ENCODE results near the gene APBB2. TPM values are rescaled to one million over a fixed set of nuclear protein-coding genes. Genes with fewer than 3 reads are reported as not detected.

Gene APBB2
- total and polyA plus RNA-seq, 2 of the 8 experiments (the other 6 are each of a cell fraction or from before 2014, with no cell fraction given), result 58.7 to 59.4 TPM

DNA sequence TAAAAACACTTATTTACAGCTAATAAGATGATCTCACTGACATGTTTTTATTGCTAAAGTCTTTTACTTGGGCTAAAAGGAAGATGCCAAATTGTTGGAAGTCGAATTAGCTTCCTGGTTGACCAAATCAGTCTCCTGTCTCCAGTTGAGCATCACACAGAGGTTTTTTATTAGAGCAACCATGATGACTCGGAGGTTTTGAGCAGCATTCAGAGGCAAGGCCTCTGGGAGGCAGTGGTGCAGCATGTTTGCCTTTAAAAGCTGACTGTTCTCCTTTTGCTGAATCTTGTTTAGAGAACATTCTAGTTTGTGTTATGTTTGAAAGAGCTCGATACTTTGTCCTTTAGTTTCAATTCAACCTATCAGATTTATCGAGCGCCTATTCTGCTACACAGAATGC is 44.4 kb upstream of the APBB2 start:
- Histone ChIP-seq H3K79me2 (ENCODE audit: control insufficient read depth in 1 of 2, insufficient read depth in 2 of 2, low read length in 2 of 2) (peaks cover 0 to 41% of the 10 kb centered on the region in 2 experiments; a peak in 2 of 4 replicates), H4K20me1 (replicated peaks in 1 of 2; ENCODE audit: control insufficient read depth in 1 of 2, insufficient read depth in 2 of 2, low read length in 2 of 2) (peaks cover 7 to 10% of the 10 kb centered on the region in 2 experiments), H3K79me1 (ENCODE audit: low read depth, low read length) (peaks cover 3% of the 10 kb centered on the region), H2AFZ (ENCODE audit: low read length) (no peak overlapping the region), H3K4me3 (ENCODE audit: extremely low read depth in 1 of 4, insufficient read depth in 2 of 4, low read depth in 3 of 4, low read length in 4 of 4) (peak overlapping the region in 3 of 4 experiments; percentile 87 to 97 (median 91); a peak in 5 of 8 replicates), H3K4ac (replicated peaks; ENCODE audit: insufficient read length, low read depth, low read length) (no peak overlapping the region), H2BK120ac (replicated peaks; ENCODE audit: low read depth, low read length) (no peak overlapping the region), H4K8ac (ENCODE audit: extremely low read depth, insufficient read depth, low read length) (no peak overlapping the region), H3K23me2 (ENCODE audit: low read depth, low read length) (peaks cover 9% of the 10 kb centered on the region), H3K9me3 (ENCODE audit: insufficient read depth in 2 of 2, low read depth in 1 of 2, low read length in 1 of 2) (no peaks in the 10 kb centered on the region), H3K4me1 (replicated peaks in 1 of 4; ENCODE audit: control insufficient read depth in 3 of 4, insufficient read depth in 4 of 4, low read length in 3 of 4) (peaks cover 2 to 8% (median 4%) of the 10 kb centered on the region in 4 experiments; a peak in 6 of 7 replicates), H3K18ac (ENCODE audit: extremely low read depth, low read length) (no peak overlapping the region), H3K27me3 (replicated peaks in 1 of 4; ENCODE audit: control insufficient read depth in 3 of 4, extremely low read depth in 1 of 4, insufficient read depth in 3 of 4, low read length in 3 of 4) (no peaks in the 10 kb centered on the region), H2BK12ac (ENCODE audit: low read depth, low read length) (no peak overlapping the region), H4K91ac (replicated peaks; ENCODE audit: insufficient read length, low read length) (no peak overlapping the region), H3K36me3 (ENCODE audit: control insufficient read depth in 2 of 4, insufficient read depth in 4 of 4, low read length in 3 of 4) (peaks cover 37 to 57% (median 51%) of the 10 kb centered on the region in 4 experiments), H3K23ac (ENCODE audit: insufficient read length) (no peak overlapping the region), H3K27ac (ENCODE audit: low read depth, low read length) (no peak overlapping the region), H2BK5ac (ENCODE audit: low read depth, low read length) (no peak overlapping the region), H3K4me2 (ENCODE audit: insufficient read depth in 1 of 2, low read depth in 2 of 2, low read length in 2 of 2) (peak overlapping the region; percentile 76 to 80), H3K56ac (replicated peaks; ENCODE audit: insufficient read length, low read depth, low read length) (no peak overlapping the region), H2AK5ac (ENCODE audit: low read depth, low read length) (no peak overlapping the region), H3K14ac (ENCODE audit: insufficient read length) (no peak overlapping the region), H4K5ac (ENCODE audit: insufficient read length, low read depth, low read length) (no peak overlapping the region), H3K9ac (replicated peaks in 1 of 4; ENCODE audit: extremely low read depth in 1 of 4, low read depth in 3 of 4, low read length in 3 of 4) (no peak overlapping the region), H2BK20ac (ENCODE audit: low read length) (no peak overlapping the region), H2BK15ac (ENCODE audit: low read length) (no peak overlapping the region)
- CTCF ChIA-PET (ENCODE audit: partially characterized antibody), result interaction anchor here (0.7 to 4.8 kb wide), 21 partner anchors 10 to 464 kb away, joined by 3 to 18 read pairs (median 3); no protein-coding TSS in a partner anchor
- POLR2A ChIA-PET (ENCODE audit: partially characterized antibody), result interaction anchor here (0.6 to 8.6 kb wide), 27 partner anchors 8 to 1735 kb away, joined by 3 to 150 read pairs (median 4); partner anchors contain the start of gene APBB2
- no peak for DNase-seq (ENCODE audit: low read depth in 1 of 2, low spot score in 2 of 2)
- 86% methylated on average over 5 of the region's 5 CpGs; no CpG with 5 or more reads in 1 of the 2 experiments for WGBS, 2 experiments (ENCODE audit: extremely low coverage in 1 of 2, insufficient coverage in 1 of 2, insufficient read length in 1 of 2, insufficient replicate concordance in 2 of 2, low coverage in 1 of 2, low lambda C conversion rate in 2 of 2, missing lambda C conversion rate in 1 of 2)
- peak; percentile 84 for FAIRE-seq
- TF ChIP-seq YY1 (IDR thresholded peaks at IDR 0.05; ENCODE audit: low read depth, low read length) (peak; percentile 66), KDM1A (IDR thresholded peaks at IDR 0.05; ENCODE audit: borderline replicate concordance, low read length) (no peak), BACH1 (IDR thresholded peaks at IDR 0.05; ENCODE audit: low read length) (peak; percentile 99), POLR2AphosphoS5 (IDR thresholded peaks at IDR 0.05; ENCODE audit: low read depth, low read length) (0 out of 2 replicates have a peak, but pooled peaks have one; percentile 26), NRF1 (IDR thresholded peaks at IDR 0.05; ENCODE audit: low read depth, low read length) (no peak), CEBPB (IDR thresholded peaks at IDR 0.05; ENCODE audit: low read depth, low read length) (no peak), RXRA (IDR thresholded peaks at IDR 0.05; ENCODE audit: insufficient read depth, low read depth, low read length) (no peak), JUN (IDR thresholded peaks at IDR 0.05; ENCODE audit: low read depth, low read length) (no peak)
- TF ChIP-seq, protein P1, sequence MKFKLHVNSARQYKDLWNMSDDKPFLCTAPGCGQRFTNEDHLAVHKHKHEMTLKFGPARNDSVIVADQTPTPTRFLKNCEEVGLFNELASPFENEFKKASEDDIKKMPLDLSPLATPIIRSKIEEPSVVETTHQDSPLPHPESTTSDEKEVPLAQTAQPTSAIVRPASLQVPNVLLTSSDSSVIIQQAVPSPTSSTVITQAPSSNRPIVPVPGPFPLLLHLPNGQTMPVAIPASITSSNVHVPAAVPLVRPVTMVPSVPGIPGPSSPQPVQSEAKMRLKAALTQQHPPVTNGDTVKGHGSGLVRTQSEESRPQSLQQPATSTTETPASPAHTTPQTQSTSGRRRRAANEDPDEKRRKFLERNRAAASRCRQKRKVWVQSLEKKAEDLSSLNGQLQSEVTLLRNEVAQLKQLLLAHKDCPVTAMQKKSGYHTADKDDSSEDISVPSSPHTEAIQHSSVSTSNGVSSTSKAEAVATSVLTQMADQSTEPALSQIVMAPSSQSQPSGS (IDR thresholded peaks at IDR 0.05; ENCODE audit: low read length), result no peak
- TF ChIP-seq, protein P2, sequence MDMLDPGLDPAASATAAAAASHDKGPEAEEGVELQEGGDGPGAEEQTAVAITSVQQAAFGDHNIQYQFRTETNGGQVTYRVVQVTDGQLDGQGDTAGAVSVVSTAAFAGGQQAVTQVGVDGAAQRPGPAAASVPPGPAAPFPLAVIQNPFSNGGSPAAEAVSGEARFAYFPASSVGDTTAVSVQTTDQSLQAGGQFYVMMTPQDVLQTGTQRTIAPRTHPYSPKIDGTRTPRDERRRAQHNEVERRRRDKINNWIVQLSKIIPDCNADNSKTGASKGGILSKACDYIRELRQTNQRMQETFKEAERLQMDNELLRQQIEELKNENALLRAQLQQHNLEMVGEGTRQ (IDR thresholded peaks at IDR 0.05; ENCODE audit: low read length), result no peak

All from H1 (cell line).